ENCODE results near the gene SHROOM4.

DNA sequence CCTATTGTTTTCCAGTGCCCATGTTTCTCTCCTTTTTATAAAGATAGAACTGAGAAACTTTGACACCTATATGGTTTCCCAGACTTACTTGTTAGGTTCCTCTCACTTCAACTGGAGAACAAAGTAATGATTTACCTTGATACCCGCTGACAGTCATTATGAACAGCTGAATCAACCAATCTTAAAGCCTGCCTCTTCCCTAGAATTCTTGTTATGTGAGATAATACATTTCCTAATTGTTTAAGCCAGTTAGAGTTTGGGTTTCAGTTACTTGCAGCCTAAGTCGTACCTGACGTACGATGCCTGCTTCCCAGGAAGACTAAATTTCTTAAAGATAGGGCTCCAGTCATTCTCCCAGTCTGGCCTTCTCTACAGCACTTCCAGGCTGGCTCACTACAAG, 97.3 kb downstream of the SHROOM4 start:
- TF ChIP-seq, protein P1, sequence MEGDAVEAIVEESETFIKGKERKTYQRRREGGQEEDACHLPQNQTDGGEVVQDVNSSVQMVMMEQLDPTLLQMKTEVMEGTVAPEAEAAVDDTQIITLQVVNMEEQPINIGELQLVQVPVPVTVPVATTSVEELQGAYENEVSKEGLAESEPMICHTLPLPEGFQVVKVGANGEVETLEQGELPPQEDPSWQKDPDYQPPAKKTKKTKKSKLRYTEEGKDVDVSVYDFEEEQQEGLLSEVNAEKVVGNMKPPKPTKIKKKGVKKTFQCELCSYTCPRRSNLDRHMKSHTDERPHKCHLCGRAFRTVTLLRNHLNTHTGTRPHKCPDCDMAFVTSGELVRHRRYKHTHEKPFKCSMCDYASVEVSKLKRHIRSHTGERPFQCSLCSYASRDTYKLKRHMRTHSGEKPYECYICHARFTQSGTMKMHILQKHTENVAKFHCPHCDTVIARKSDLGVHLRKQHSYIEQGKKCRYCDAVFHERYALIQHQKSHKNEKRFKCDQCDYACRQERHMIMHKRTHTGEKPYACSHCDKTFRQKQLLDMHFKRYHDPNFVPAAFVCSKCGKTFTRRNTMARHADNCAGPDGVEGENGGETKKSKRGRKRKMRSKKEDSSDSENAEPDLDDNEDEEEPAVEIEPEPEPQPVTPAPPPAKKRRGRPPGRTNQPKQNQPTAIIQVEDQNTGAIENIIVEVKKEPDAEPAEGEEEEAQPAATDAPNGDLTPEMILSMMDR (IDR thresholded peaks at IDR 0.05; ENCODE audit: low read depth, low read length, missing input control) = no peak
- no peak for TF ChIP-seq EGR1 (IDR thresholded peaks at IDR 0.05; ENCODE audit: low read depth in 2 of 2)
- TF ChIP-seq SP1 (IDR thresholded peaks at IDR 0.05) = no peak
- TF ChIP-seq GABPA (IDR thresholded peaks at IDR 0.05 in 1 of 2, conservative IDR thresholded peaks at IDR 0.05 in 1 of 2) = no peak
- TF ChIP-seq YY1 (IDR thresholded peaks at IDR 0.05) = no peak
- TF ChIP-seq RXRA (IDR thresholded peaks at IDR 0.05) = no peak
- TF ChIP-seq RAD21 (IDR thresholded peaks at IDR 0.05) = no peak

Data from liver (tissue), 3 donors.